Adipocyte (in vitro differentiated cells): ENCODE measurements around the gene BTNL9.
"Not testable (repeated sequence)": the region's sequence is repeated elsewhere in the genome, so short reads cannot be mapped to it uniquely, and the experiment has no call there.

Experiments used
- DNase-seq: peaks from one replicate; pipeline ENCODE4 v3.0.0-alpha.2; 2015; ENCODE audit warnings: low read depth
- H3K27me3 ChIP-seq: replicated peaks from 2 replicates; pipeline ENCODE4 v1.7.0; 2013; ENCODE audit warnings: mild to moderate bottlenecking, low read length, moderate library complexity; ENCODE audit not compliant: control insufficient read depth, insufficient read depth
- H3K36me3 ChIP-seq: 2 replicates; pipeline ENCODE4 v1.7.0; 2013; ENCODE audit warnings: low read length, mild to moderate bottlenecking, moderate library complexity; ENCODE audit not compliant: control insufficient read depth, insufficient read depth, severe bottlenecking
- H3K4me1 ChIP-seq: 2 replicates; pipeline ENCODE4 v1.7.0; 2013; ENCODE audit warnings: mild to moderate bottlenecking, low read length, moderate library complexity; ENCODE audit not compliant: control insufficient read depth, insufficient read depth
- H3K4me3 ChIP-seq: 2 replicates; pipeline ENCODE4 v1.7.0; 2013; ENCODE audit warnings: mild to moderate bottlenecking, low read length, moderate library complexity
- H3K9ac ChIP-seq: 2 replicates; pipeline ENCODE4 v1.7.0; 2013; ENCODE audit warnings: mild to moderate bottlenecking, low read length, moderate library complexity
- H3K9me3 ChIP-seq: 2 replicates; pipeline ENCODE4 v1.7.0; 2013; ENCODE audit warnings: mild to moderate bottlenecking, low read length, moderate library complexity; ENCODE audit not compliant: control insufficient read depth

The BTNL9 gene

DNA sequence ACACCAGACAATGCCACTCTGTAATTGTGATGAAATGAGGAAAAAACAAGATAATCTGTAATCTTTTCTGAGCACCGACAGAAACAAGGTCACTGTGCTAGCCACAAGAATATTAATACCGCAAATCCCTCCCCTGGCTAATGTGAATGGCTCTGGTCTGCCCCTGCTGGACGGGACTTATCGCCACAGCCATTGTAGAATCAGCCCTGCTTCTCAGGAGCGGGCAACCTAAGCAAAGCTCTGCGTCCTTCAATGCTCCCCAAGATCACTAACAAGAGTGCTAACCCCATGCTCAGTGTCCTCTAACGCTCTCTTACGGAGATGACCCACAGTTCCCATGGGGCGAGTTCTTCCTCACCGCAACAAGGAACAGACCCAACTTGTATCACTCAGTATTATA, 48.2 kb downstream of the BTNL9 start:
- no peak overlapping the region for H3K9ac ChIP-seq
- H3K36me3 ChIP-seq = no peaks in the 10 kb centered on the region
- DNase-seq = peak; percentile 19
- no peaks in the 10 kb centered on the region for H3K9me3 ChIP-seq
- H3K4me3 ChIP-seq = no peak overlapping the region
- H3K27me3 ChIP-seq = peaks cover 40% of the 10 kb centered on the region
- H3K4me1 ChIP-seq = peaks cover 3% of the 10 kb centered on the region

DNA sequence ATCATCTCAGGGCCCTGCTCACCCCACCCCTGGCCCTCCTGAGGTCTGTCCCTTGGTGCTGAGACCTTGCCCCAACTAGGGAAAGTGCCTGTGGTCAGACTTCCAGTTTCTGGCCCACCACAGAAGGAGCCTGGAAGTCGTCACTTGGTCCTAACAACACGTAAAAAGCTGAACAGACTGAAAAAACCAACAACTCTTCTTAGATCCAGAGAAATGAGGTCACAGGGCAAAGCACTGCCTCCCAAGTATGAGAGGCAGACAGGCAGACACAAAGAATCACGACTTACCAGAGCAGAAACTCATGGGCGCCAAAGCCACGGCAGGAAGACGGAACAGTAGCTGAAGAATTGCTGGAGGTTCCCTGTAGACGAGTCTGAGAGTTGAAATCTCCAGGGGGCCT, 52.4 kb downstream of the BTNL9 start:
- no peak overlapping the region for H3K4me3 ChIP-seq
- DNase-seq = no peak

DNA sequence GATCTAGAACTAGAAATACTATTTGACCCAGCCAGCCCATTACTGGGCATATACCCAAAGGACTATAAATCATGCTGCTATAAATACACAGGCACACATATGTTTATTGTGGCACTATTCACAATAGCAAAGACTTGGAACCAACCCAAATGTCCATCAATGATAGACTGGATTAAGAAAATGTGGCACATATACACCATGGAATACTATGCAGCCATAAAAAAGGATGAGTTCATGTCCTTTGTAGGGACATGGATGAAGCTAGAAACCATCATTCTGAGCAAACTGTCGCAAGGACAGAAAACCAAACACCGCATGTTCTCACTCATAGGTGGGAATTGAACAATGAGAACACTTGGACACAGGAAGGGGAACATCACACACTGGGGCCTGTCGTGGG, 55.1 kb downstream of the BTNL9 start:
- H3K9me3 ChIP-seq, H3K9ac ChIP-seq, DNase-seq, H3K4me1 ChIP-seq, H3K36me3 ChIP-seq, H3K4me3 ChIP-seq: not testable (repeated sequence)
- H3K27me3 ChIP-seq = peaks cover 14% of the 10 kb centered on the region

More for the DNA sequence above, 52.4 kb downstream of the BTNL9 start:
- peaks cover 2% of the 10 kb centered on the region for H3K27me3 ChIP-seq
- no peak overlapping the region for H3K9ac ChIP-seq
- H3K9me3 ChIP-seq = no peaks in the 10 kb centered on the region
- no peaks in the 10 kb centered on the region for H3K36me3 ChIP-seq
- H3K4me1 ChIP-seq = no peaks in the 10 kb centered on the region

DNA sequence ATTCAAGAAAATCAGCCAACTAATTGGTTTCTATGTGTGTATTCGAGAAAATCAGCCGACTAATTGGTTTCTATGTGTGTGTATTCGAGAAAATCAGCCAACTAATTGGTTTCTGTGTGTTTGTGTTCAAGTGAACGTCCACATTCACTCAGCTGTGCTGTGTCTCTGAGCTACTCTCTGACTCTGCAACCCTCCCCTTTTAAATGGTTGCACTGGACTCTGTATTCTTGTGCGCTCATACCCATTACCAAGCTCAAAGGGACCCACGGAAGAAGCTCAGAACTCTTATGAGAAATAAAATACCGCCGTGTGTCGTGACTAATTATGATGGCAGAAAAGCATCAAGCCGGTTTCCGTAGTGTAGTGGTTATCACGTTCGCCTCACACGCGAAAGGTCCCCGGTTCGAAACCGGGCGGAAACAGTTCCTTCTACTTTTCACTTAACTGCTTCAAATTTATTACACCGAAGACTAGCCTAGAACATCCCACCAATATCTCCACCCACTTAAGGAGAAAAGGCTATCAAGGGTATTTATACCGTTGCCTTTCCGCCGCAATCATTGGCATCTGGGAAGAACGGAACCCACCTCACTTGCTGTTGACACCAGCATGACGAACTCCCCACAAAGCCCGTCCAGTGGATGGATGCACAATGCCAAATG, 56.8 kb downstream of the BTNL9 start:
- DNase-seq = not testable (repeated sequence)

DNA sequence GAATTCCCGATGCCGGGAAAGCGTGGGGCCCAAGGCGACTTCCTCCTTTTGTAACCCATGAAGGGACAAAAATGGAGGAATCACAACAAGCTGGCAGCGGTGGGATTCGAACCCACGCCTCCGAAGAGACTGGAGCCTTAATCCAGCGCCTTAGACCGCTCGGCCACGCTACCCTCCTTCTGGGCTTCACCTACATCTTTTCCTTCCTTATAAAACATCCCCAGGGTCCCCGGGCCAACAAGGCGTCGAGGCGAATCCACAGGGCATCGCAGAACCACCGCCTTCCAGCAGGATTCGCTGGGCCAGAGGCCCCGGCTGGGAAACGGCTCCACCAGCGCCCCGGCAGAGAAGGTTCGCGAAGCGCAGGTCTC, 57.3 kb downstream of the BTNL9 start:
- H3K27me3 ChIP-seq = peaks cover 14% of the 10 kb centered on the region
- H3K9me3 ChIP-seq, H3K4me1 ChIP-seq, H3K9ac ChIP-seq, DNase-seq, H3K36me3 ChIP-seq, H3K4me3 ChIP-seq: not testable (repeated sequence)

More for the DNA sequence above, 56.8 kb downstream of the BTNL9 start:
- H3K4me3 ChIP-seq, H3K9ac ChIP-seq, H3K36me3 ChIP-seq, H3K4me1 ChIP-seq, H3K9me3 ChIP-seq: not testable (repeated sequence)
- H3K27me3 ChIP-seq = peaks cover 14% of the 10 kb centered on the region

DNA sequence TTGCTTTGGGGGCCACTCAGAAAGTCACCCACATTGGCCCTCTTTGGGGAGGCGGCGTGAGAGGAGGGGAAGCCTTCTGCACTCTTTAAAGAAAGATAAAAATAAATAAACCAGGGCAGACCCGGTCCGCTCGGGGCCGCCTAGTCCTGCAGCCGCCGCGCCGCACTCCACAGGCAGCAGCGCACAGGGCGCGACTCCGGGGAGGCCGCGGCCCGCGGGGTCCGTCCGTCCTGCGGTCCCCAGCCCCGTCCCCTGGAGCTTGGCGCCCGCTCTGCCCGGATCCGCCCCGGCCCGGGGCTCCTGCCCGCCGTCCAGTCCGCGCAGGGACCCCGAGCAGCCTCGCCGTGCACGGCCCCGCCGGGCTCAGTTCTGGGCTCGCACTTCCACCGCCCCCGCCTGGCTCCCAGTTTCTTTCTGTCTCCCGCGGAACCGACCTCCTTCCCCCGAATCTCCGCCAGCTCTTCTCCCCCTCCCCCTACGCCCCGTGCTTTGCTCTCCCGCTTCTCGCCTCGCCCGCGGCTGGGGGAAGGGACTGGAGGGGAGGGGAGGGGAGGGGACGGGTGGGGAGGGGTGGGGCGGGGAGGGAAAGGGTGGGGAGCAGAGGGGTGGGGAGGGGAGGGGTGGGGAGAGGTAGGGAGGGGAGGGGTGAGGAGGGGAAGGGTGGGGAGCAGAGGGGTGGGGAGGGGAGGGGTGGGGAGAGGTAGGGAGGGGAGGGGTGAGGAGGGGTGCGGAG, 57.9 kb downstream of the BTNL9 start:
- not testable (repeated sequence) for H3K4me1 ChIP-seq, H3K4me3 ChIP-seq, DNase-seq

DNA sequence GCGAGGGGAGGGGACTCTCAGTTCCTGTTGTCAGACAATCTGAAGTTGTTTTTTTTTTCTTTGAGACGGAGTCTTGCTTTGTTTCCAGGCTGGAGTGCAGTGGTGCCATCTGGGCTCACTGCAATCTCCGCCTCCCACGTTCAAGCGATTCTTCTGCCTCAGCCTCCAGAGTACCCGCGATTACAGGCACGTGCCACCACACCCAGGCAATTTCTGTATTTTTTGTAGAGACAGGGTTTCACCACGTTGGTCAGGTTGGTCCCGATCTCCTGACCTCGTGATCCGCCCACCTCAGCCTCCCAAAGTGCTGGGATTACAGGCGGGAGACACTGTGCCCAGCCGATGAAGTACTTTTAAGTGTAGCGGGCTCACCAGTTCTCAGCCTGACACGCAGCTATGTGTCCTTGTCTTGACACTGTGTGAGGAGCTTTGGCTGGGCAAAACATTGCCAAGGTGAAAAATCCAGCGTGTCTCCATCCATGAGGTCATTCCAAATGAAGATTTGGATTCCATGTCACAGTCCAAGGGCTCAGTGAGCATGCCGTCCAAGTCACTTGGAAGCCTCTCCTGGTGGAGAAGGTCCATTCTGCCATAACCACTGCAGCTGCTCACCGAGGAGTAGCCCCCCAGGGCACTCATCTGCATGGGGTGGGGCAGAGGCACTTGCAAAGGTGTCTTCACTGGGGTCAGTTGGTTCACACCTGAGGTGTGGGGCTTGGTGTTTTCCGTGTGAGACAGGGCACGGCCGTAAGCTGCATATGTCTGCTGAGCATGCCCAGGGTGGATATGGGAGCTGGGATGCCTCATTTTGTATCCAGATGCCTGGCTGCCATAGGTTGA, 58.9 kb downstream of the BTNL9 start:
- Histone ChIP-seq H3K4me1 (no peaks in the 10 kb centered on the region), H3K9ac (no peak overlapping the region), H3K27me3 (peaks cover 14% of the 10 kb centered on the region), H3K9me3 (no peaks in the 10 kb centered on the region), H3K4me3 (no peak overlapping the region), H3K36me3 (no peaks in the 10 kb centered on the region)
- no peak for DNase-seq

More for the DNA sequence above, 57.9 kb downstream of the BTNL9 start:
- H3K36me3 ChIP-seq, H3K9me3 ChIP-seq, H3K9ac ChIP-seq: not testable (repeated sequence)
- peaks cover 14% of the 10 kb centered on the region for H3K27me3 ChIP-seq

DNA sequence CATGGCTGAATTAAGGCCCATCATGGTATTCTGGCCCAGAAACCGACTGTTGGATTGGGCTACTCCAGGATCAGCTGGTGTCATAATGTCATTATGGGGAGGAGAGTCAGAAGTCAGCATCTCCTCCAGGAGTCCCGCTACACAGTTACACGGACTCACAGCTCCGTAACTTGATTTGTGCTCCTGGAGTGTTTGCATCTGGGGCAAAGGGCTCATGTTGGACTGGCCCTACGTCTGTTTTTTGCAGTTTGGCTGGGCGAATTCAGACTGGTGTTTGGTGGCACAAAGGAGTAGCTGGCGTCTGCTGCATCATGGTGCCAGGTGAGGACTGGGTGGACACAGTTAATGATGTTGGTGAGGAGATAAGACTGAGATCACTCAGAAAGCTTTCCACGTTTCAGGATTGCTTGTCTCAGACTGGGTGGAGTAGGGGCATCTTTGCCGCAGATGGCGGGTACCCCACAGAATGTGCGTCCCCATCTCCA, 59.6 kb downstream of the BTNL9 start:
- Histone ChIP-seq H3K9ac (no peak overlapping the region), H3K4me1 (no peaks in the 10 kb centered on the region)
- DNase-seq = no peak

DNA sequence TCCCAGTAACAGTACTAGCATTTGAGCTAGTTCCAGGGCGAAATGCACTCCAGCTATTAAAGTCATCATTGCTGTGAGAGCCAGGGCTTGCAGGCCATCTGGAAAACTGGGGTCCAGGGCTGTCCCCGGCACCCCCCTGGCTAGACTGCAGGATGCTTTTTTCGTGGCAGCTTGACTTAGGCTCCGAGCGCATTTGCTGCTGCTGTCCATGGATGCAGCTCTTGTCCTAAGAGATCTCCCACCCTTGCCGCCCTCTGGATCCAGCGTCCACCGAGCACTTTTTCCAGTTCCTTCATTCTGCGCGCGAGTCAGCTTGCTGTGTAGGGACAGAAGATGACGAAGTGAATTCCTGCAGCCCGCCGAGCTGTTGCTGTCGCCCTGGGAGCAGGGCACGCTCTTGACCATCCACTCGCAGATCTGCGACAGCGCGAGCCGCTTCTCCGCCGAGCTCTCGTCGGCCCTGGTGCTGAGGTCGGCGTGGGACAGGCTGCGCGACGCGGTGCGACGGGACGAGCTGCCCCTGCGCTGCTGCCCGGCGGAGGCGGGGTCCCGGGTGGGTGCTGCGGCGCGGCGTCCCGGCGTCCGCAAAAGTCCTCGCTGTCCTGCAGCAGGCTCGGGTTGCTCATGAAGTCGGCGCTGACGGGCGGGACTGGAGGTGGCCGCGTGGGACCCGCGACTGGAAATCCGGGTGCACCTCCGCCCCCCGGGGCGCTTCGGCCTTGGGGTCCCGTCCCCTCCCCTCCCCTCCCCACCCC, 60.2 kb downstream of the BTNL9 start:
- peaks cover 14% of the 10 kb centered on the region for H3K27me3 ChIP-seq
- peak; percentile 24 for DNase-seq
- no peaks in the 10 kb centered on the region for H3K36me3 ChIP-seq
- peak overlapping the region; percentile 15 for H3K4me3 ChIP-seq
- no peaks in the 10 kb centered on the region for H3K4me1 ChIP-seq
- H3K9ac ChIP-seq = no peak overlapping the region
- H3K9me3 ChIP-seq = no peaks in the 10 kb centered on the region

More for the DNA sequence above, 59.6 kb downstream of the BTNL9 start:
- peaks cover 14% of the 10 kb centered on the region for H3K27me3 ChIP-seq
- H3K4me3 ChIP-seq = no peak overlapping the region
- no peaks in the 10 kb centered on the region for H3K9me3 ChIP-seq
- H3K36me3 ChIP-seq = no peaks in the 10 kb centered on the region

DNA sequence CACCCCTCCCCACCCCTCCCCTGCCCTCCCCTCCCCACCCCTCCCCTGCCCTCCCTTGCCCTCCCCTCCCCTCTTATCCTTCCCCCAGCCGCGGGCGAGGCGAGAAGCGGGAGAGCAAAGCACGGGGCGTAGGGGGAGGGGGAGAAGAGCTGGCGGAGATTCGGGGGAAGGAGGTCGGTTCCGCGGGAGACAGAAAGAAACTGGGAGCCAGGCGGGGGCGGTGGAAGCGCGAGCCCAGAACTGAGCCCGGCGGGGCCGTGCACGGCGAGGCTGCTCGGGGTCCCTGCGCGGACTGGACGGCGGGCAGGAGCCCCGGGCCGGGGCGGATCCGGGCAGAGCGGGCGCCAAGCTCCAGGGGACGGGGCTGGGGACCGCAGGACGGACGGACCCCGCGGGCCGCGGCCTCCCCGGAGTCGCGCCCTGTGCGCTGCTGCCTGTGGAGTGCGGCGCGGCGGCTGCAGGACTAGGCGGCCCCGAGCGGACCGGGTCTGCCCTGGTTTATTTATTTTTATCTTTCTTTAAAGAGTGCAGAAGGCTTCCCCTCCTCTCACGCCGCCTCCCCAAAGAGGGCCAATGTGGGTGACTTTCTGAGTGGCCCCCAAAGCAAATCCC, 61.1 kb downstream of the BTNL9 start:
- H3K4me1 ChIP-seq, H3K9me3 ChIP-seq, DNase-seq, H3K36me3 ChIP-seq, H3K9ac ChIP-seq, H3K4me3 ChIP-seq: not testable (repeated sequence)
- peaks cover 14% of the 10 kb centered on the region for H3K27me3 ChIP-seq
